Mesenchymal stem cell (in vitro differentiated cells and primary cell): ENCODE measurements around the gene PLA2G2F.

Experiments
- DNase-seq: peaks from one replicate; pipeline ENCODE4 v3.0.0-alpha.2; 2013
- H2AFZ ChIP-seq: one replicate; pipeline ENCODE4 v1.6.1; 2013; ENCODE audit warnings: low read depth, mild to moderate bottlenecking, control low read depth, inconsistent platforms, low read length, moderate library complexity
- H2AK5ac ChIP-seq: 2 replicates; pipeline ENCODE4 v1.6.1; 2013; ENCODE audit warnings: low read length, moderate library complexity, mild to moderate bottlenecking, inconsistent platforms; ENCODE audit not compliant: severe bottlenecking
- H2BK120ac ChIP-seq: one replicate; pipeline ENCODE4 v1.6.1; 2013; ENCODE audit warnings: low read depth, mild to moderate bottlenecking, inconsistent platforms, low read length, moderate library complexity
- H2BK12ac ChIP-seq, 2 experiments: one replicate each; pipeline ENCODE4 v1.6.1; 2013; ENCODE audit warnings: inconsistent platforms in 2 of 2, low read length in 2 of 2, mild to moderate bottlenecking in 2 of 2, moderate library complexity in 2 of 2, control low read depth in 1 of 2
- H2BK15ac ChIP-seq: one replicate; pipeline ENCODE4 v1.6.1; 2013; ENCODE audit warnings: mild to moderate bottlenecking, low read depth, inconsistent platforms; ENCODE audit not compliant: poor library complexity, severe bottlenecking
- H2BK5ac ChIP-seq: 2 replicates; pipeline ENCODE4 v1.6.1; 2013; ENCODE audit warnings: low read depth, mild to moderate bottlenecking, low read length, control low read depth, inconsistent platforms; ENCODE audit not compliant: poor library complexity, severe bottlenecking
- H3K14ac ChIP-seq, 2 experiments: one replicate each; pipeline ENCODE4 v1.6.1; 2013; ENCODE audit warnings: inconsistent platforms in 2 of 2, low read length in 2 of 2, control low read depth in 1 of 2, mild to moderate bottlenecking in 1 of 2, moderate library complexity in 1 of 2
- H3K18ac ChIP-seq, 2 experiments: one replicate each; pipeline ENCODE4 v1.6.1; 2013; ENCODE audit warnings: inconsistent platforms in 2 of 2, low read length in 2 of 2, control low read depth in 1 of 2, low read depth in 1 of 2, mild to moderate bottlenecking in 1 of 2
- H3K23ac ChIP-seq, 2 experiments: one replicate each; pipeline ENCODE4 v1.6.1; 2013; ENCODE audit warnings: inconsistent platforms in 2 of 2, low read length in 2 of 2, mild to moderate bottlenecking in 2 of 2, moderate library complexity in 2 of 2, control low read depth in 1 of 2
- H3K27ac ChIP-seq: 2 replicates; pipeline ENCODE4 v1.5.1; 2013; ENCODE audit warnings: mild to moderate bottlenecking, moderate library complexity, low read length, control low read depth, inconsistent platforms; ENCODE audit not compliant: poor library complexity, severe bottlenecking
- H3K27me3 ChIP-seq, 2 experiments: 2 replicates each; pipeline versions ENCODE4 v1.6.1 to v1.7.0; 2013; ENCODE audit warnings: low read length in 2 of 2, mild to moderate bottlenecking in 2 of 2, moderate library complexity in 2 of 2, control low read depth in 1 of 2, inconsistent platforms in 1 of 2; ENCODE audit not compliant: control insufficient read depth in 1 of 2, insufficient read depth in 1 of 2
- H3K36me3 ChIP-seq, 2 experiments: 2 replicates each; pipeline versions ENCODE4 v1.6.1 to v1.7.0; 2013; ENCODE audit warnings: low read length in 2 of 2, control low read depth in 1 of 2, inconsistent platforms in 1 of 2, low read depth in 1 of 2, mild to moderate bottlenecking in 1 of 2; ENCODE audit not compliant: insufficient read depth in 2 of 2, control insufficient read depth in 1 of 2
- H3K4ac ChIP-seq, 2 experiments: one replicate each; pipeline ENCODE4 v1.6.1; 2013; ENCODE audit warnings: inconsistent platforms in 2 of 2, low read length in 2 of 2, mild to moderate bottlenecking in 2 of 2, moderate library complexity in 2 of 2, control low read depth in 1 of 2, low read depth in 1 of 2
- H3K4me1 ChIP-seq: 2 replicates; pipeline ENCODE4 v1.6.1; 2013; ENCODE audit warnings: low read depth, low read length, control low read depth; ENCODE audit not compliant: control insufficient read depth, insufficient read depth
- H3K4me2 ChIP-seq: 2 replicates; pipeline ENCODE4 v1.6.1; 2013; ENCODE audit warnings: low read length, mild to moderate bottlenecking, inconsistent platforms; ENCODE audit not compliant: poor library complexity, severe bottlenecking
- H3K4me3 ChIP-seq, 2 experiments: 2 replicates each; pipeline versions ENCODE4 v1.5.1 to v1.7.0; 2013; ENCODE audit warnings: low read length in 2 of 2, mild to moderate bottlenecking in 2 of 2, control low read depth in 1 of 2, low read depth in 1 of 2; ENCODE audit not compliant: insufficient read depth in 1 of 2
- H3K79me1 ChIP-seq: replicated peaks from 2 replicates; pipeline ENCODE4 v1.6.1; 2013; ENCODE audit warnings: mild to moderate bottlenecking, control low read depth, low read length, inconsistent platforms; ENCODE audit not compliant: poor library complexity, severe bottlenecking
- H3K9ac ChIP-seq: 2 replicates; pipeline ENCODE4 v1.7.0; 2013; ENCODE audit warnings: mild to moderate bottlenecking, low read length, moderate library complexity
- H3K9me3 ChIP-seq: 2 replicates; pipeline ENCODE4 v1.7.0; 2013; ENCODE audit warnings: mild to moderate bottlenecking, low read length; ENCODE audit not compliant: control insufficient read depth
- H4K8ac ChIP-seq: one replicate; pipeline ENCODE4 v1.6.1; 2013; ENCODE audit warnings: inconsistent platforms, mild to moderate bottlenecking, low read length, moderate library complexity
- H4K91ac ChIP-seq: one replicate; pipeline ENCODE4 v1.6.1; 2013; ENCODE audit warnings: mild to moderate bottlenecking, low read length, inconsistent platforms
- WGBS: methylation state at CpG from one replicate; pipeline ENCODE4 v1.1.7; 2013; ENCODE audit warnings: mixed read lengths; 5-methylcytosine and 5-hydroxymethylcytosine counted together

Gene PLA2G2F

DNA sequence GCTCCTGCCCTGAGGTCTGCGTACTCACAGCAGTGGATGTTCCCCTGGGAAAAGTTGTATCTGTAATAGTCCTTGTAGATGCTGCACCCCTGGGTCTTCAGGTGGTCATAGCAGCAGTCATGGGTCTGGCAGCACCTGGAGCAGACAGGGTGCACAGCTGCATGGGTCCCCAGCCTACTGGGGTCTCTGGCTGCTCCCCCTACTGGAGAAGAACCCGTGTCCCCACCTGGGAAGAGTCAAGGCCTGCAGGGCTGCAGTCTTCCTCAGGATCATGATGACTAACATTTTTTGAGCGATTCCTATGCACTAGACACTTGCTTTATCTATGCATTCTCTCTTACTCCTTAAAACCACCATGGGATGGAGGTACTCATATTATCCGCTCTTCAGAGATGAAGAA lies 23.6 kb upstream of the PLA2G2F start:
- H3K14ac ChIP-seq: no peak overlapping the region
- WGBS: 78% methylated on average over 4 of the region's 4 CpGs

GRCh38 chr1:20115916-20116315 lies 23.2 kb upstream of the PLA2G2F start:
- Histone ChIP-seq H3K4me1 (no peaks in the 10 kb centered on the region), H4K8ac (no peak overlapping the region), H3K27ac (no peak overlapping the region), H3K9me3 (no peaks in the 10 kb centered on the region), H3K4me3 (no peak overlapping the region), H3K79me1 (no peaks in the 10 kb centered on the region), H2AFZ (no peak overlapping the region), H3K14ac (no peak overlapping the region), H3K9ac (no peak overlapping the region), H2BK5ac (no peak overlapping the region), H3K4ac (no peak overlapping the region), H3K27me3 (peaks cover 0 to 7% of the 10 kb centered on the region in 2 experiments), H2BK12ac (no peak overlapping the region), H2BK15ac (no peak overlapping the region), H3K4me2 (no peak overlapping the region), H2BK120ac (no peak overlapping the region), H3K18ac (no peak overlapping the region), H2AK5ac (no peak overlapping the region), H3K23ac (no peak overlapping the region), H3K36me3 (no peaks in the 10 kb centered on the region), H4K91ac (no peak overlapping the region)
- DNase-seq: no peak
- 75% methylated on average over 7 of the region's 7 CpGs for WGBS

More for the DNA sequence above, 23.6 kb upstream of the PLA2G2F start:
- Histone ChIP-seq H3K4me2 (no peak overlapping the region), H3K4ac (no peak overlapping the region), H3K27ac (no peak overlapping the region), H2BK12ac (no peak overlapping the region), H3K27me3 (peaks cover 0 to 7% of the 10 kb centered on the region in 2 experiments), H3K23ac (no peak overlapping the region), H2AK5ac (no peak overlapping the region), H4K91ac (no peak overlapping the region), H3K4me3 (no peak overlapping the region), H3K18ac (no peak overlapping the region), H4K8ac (no peak overlapping the region), H3K36me3 (no peaks in the 10 kb centered on the region), H3K9ac (no peak overlapping the region), H2BK15ac (no peak overlapping the region), H3K9me3 (no peaks in the 10 kb centered on the region), H3K4me1 (no peaks in the 10 kb centered on the region), H2BK5ac (no peak overlapping the region), H2BK120ac (no peak overlapping the region), H2AFZ (no peak overlapping the region), H3K79me1 (no peaks in the 10 kb centered on the region)
- DNase-seq: no peak

- H3K14ac ChIP-seq: no peak overlapping the region
- no peaks in the 10 kb centered on the region for H3K4me1 ChIP-seq
- H3K9ac ChIP-seq: no peak overlapping the region
- no peak overlapping the region for H3K4me3 ChIP-seq
- H3K18ac ChIP-seq: no peak overlapping the region
- no peak overlapping the region for H3K27ac ChIP-seq
- DNase-seq: no peak
- H4K91ac ChIP-seq: no peak overlapping the region
- H2BK12ac ChIP-seq: no peak overlapping the region
- H3K27me3 ChIP-seq: peaks cover 4 to 13% of the 10 kb centered on the region in 2 experiments
- H2BK15ac ChIP-seq: no peak overlapping the region
- H2BK120ac ChIP-seq: no peak overlapping the region
- no peaks in the 10 kb centered on the region for H3K36me3 ChIP-seq
- no peaks in the 10 kb centered on the region for H3K9me3 ChIP-seq
- H2AFZ ChIP-seq: no peak overlapping the region
- H2BK5ac ChIP-seq: no peak overlapping the region
- no peak overlapping the region for H3K23ac ChIP-seq
- H3K79me1 ChIP-seq: no peaks in the 10 kb centered on the region
- no peak overlapping the region for H3K4me2 ChIP-seq
- H2AK5ac ChIP-seq: no peak overlapping the region
- no peak overlapping the region for H4K8ac ChIP-seq
- H3K4ac ChIP-seq: no peak overlapping the region
Observed at GRCh38 chr1:20117236-20117635, 21.9 kb upstream of the PLA2G2F start.

DNA sequence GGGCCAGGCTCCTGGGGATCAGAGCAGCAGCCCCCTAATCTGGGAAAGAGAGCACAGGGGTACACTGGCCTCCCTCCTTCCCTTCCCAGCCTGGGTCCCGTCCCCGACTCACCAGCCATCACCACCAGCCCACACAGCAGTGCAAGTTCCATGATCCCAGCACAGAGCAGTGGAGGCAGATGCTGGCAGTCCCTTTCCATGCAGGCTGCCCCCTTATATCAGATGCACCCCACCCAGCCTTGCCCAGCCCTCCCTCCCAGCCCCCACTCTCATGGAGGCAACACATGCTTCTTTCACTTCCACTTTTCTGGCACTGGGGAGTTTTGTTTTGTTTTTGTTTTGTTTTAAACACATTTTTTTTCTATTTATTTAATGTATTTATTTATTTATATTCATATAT lies 19.8 kb upstream of the PLA2G2F start, which contains the start of gene PLA2G2D:
TSS of gene PLA2G2D (minus strand) at position 190 of the 400 bp plus-strand sequence. CDS start at position 152, 38 bp downstream.
- Histone ChIP-seq H3K79me1 (no peaks in the 10 kb centered on the region), H3K23ac (no peak within 1 kb of the TSS), H3K9me3 (no peaks in the 10 kb centered on the region), H4K8ac (no peak within 1 kb of the TSS), H3K4me2 (no peak within 1 kb of the TSS), H3K4ac (no peak within 1 kb of the TSS), H2BK120ac (no peak within 1 kb of the TSS), H3K36me3 (no peaks in the 10 kb centered on the region), H2BK12ac (no peak within 1 kb of the TSS), H2BK15ac (no peak within 1 kb of the TSS), H3K18ac (no peak within 1 kb of the TSS), H4K91ac (no peak within 1 kb of the TSS), H2AFZ (no peak within 1 kb of the TSS), H3K9ac (no peak within 1 kb of the TSS), H3K14ac (no peak within 1 kb of the TSS), H2BK5ac (no peak within 1 kb of the TSS), H3K4me3 (no peak within 1 kb of the TSS), H2AK5ac (no peak within 1 kb of the TSS), H3K27me3 (peaks cover 4 to 10% of the 10 kb centered on the region in 2 experiments), H3K4me1 (no peaks in the 10 kb centered on the region), H3K27ac (no peak within 1 kb of the TSS)
- no peak for DNase-seq
- 92% methylated on average over 2 of the region's 2 CpGs for WGBS
